GM21529 (cell line): ENCODE measurements around the gene MORF4L2.

Source experiments
- ATAC-seq: cut with Tn5 transposase; IDR thresholded peaks from one replicate; pipeline ENCODE4 v1.9.1; 2021; ENCODE audit not compliant: unreplicated experiment

The MORF4L2 gene

DNA sequence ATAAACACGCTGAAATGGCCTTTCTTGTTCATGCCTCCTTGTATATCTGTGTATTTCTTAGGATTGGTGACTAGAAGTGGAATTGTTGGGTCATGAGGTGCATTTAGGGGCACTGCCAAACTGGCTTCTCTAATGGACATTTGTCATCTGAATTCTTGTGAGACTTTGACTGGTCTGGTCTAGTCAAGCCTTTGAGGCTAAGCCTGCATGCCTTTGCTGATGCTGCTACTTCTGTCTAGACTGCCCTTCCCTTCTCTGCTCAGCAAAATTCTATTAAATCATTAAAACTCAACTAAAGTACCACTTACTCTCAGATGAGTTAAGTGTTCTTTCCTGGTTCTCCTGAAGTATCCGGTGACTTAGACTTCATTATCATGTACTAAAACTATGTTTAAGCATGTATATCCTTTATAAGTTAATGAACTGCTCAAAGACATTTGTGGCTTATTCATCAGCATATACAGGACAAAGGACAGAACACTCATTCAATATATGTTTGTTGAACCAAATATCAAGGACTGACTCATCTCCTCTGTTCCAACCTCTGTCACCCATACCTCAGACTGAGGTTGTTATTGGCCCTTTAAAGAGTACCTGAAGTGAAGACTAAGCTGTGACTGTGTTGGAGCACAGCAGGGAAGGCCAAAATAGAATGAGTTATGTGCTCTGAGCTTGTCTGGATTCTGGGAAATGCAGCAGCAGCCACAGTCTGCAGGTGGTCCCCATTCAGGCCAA is 48.7 kb downstream of the MORF4L2 start:
- ATAC-seq: no peak

DNA sequence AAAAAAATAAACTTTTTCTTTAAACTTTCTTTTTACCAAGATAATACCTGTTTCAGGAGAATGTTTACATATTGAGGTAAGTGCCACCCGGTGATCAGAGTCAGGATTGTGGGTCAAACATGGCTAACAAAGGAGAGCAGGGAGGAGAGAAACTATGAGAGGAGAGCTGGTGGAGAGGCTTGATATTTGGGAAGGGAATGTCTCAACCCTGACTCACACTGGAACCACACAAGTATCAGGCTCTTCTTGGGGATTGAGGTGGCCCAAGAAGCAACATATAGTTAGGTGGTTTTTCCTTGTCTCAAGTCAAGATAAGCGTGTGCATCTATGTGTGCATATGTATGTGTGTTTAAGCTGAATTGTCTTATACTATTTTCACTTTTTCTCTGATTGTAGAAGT is 51.1 kb downstream of the MORF4L2 start:
- ATAC-seq: no peak

DNA sequence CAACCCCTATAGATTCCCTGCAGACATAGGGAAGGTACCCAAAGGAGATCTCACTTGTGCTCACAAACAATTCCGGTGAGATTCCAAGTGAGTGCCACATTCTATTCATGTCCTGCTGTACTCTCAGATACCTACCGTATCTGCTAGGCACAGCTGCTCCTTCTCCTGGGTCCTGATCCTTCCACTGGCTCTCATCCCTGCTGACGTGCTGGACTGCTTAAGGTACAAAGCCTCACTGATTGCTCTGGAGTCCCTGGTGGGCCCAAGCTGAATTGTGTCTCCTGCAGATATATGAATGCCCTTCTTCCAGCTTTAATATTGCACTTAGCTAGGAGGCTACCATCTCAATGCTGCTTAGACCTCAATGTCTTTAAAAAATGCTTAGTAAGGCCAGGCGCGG is 55.4 kb downstream of the MORF4L2 start:
- ATAC-seq: no peak

DNA sequence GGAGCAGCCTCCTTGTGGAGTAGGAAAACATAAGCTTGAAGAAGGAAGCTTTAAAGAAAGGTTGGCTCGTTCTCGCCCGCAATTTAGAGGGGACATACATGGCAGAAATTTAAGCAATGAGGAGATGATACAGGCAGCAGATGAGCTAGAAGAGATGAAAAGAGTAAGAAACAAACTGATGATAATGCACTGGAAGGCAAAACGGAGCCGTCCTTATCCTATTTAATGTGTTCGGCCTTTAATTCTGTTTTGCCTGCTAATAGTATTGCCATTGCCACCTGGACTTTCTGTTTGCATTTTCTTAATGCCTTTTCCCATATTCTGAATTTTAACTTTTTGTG is 56.4 kb downstream of the MORF4L2 start:
- ATAC-seq: peak; percentile 4

DNA sequence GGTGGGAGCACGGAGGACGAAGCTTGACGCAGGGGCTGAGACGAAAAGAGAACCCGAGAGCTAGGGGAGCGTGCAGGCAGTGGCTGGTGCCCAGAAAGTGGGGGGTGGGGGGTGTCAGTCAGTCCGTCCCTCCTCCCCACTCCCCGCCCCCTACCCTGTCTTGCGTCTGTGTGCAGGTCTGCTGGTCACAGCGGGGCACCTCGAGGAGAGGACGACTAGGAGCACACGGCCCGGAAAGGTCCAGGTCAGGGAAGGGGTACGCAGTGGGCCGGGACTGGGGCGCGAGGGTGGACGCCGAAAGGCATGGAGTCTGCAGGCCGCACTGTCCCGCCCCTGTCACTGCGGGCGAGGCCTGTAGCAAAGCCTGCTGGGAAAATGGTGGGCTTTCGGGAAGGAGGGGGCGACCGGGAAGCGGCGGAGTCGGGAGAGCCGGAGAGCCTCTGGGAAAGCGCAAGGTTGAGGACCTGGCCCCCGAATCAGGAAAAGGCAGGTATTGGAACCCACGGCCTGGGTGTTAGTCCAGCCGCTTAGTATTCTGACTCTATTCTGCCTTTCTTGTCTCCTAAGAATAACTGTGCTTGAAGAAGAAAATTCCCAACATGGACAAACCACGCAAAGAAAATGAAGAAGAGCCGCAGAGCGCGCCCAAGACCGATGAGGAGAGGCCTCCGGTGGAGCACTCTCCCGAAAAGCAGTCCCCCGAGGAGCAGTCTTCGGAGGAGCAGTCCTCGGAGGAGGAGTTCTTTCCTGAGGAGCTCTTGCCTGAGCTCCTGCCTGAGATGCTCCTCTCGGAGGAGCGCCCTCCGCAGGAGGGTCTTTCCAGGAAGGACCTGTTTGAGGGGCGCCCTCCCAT is 57.0 kb downstream of the MORF4L2 start:
- peak; percentile 47 for ATAC-seq

DNA sequence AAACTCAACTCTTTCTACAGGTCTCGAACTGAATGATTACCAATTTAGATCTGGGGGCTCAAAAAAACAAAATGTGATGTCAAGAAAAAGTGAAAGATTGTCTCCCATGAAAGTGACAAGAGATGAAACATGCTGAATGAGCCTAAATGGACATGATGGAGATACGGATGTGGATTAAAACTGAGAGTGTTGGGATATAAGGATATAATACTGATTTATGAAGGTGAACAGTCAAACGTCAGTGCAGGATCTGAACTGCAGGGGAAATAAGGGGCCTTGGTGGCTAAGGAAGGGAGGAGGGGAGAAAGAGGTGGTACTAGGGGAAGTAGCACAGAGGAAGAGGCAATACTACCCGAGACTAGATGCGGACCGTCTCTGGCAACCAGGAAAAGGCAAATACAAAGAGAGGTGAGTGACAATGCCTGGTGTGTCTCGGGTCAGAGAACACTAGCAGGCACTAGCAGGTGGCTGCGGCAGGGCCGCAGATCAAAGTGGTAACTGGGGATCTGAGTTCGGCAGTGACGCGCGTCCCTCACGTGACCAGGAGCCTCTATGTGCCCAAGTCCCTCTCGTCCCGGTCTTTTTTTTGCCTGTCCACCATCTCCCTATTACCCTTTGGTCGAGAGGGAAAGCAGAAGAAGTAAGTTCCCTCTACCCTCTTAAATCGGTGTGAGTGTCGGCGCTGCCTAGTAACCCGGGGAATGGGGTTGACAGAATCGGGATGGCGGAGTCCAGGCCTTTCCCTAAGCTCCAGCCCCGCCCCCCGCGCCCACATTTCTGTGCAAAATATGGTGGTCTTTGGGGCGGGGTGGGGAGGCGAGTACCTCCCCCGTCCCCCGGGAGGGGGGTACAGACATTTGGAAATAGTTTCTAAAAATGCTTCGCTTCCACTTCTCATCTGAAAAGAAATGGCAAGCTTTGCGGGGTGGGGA is 57.8 kb downstream of the MORF4L2 start, which contains the start of gene TCEAL1:
TSS of gene TCEAL1 (plus strand) at position 590 of the 932 bp plus-strand sequence. CDS start 942 bp downstream, outside the sequence.
- peak; percentile 66 for ATAC-seq

DNA sequence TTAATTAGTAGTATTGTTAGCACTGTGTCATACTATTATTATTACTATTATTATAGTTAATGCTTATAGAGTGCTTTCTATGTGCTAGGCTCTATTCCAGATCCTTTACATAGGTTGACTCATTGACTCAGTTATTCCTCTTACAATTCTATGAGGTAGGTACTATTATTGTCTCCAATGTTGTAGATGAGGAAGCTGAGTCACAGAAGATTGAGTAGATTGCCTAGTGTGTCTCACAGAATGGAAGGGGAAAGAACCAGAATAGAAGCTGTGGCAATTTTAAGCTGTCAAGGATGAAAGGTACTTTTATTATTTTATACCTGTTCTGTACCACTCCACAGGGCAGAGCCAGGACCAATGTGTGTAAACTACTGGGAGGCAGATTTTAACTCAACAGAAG is 59.6 kb downstream of the MORF4L2 start:
- no peak for ATAC-seq
